Kasumi-1 (cell line): ENCODE results near the gene UNC45B.
"Not testable (repeated sequence)": the region's sequence is repeated elsewhere in the genome, so short reads cannot be mapped to it uniquely, and the experiment has no call there.

Experiments used
- DNase-seq, 2 experiments: peaks; one replicate each; lab custom pipeline; 2025; lab: John Stamatoyannopoulos, UW

The UNC45B gene

GRCh38 chr17:35218915-35219314, 71.3 kb downstream of the UNC45B start:
- no peak for DNase-seq

DNA sequence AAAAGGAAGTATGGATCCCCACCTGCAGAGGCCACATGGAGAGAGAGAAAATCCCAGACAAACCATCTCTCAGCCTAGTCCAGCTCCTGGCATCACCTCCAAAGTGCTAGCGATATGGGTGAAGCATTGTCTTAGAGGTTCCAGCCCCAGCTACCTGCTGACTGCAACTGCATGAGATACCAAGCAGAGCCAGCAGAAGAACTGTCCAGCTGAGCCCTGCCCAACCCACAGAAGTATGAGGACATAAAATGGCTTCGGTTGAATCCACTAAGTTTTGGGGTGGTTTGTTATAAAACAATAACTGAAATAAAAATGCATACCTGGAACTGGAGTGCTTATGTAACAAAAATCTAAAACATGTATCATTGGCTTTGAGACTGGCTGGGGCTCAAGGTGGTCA, 74.8 kb downstream of the UNC45B start:
- DNase-seq: no peak

GRCh38 chr17:35224436-35224835, 76.8 kb downstream of the UNC45B start:
- no peak for DNase-seq

- no peak for DNase-seq
Measured at GRCh38 chr17:35227546-35227945, 79.9 kb downstream of the UNC45B start.

- no peak for DNase-seq
Measured at GRCh38 chr17:35229638-35230037, 82.0 kb downstream of the UNC45B start.

DNA sequence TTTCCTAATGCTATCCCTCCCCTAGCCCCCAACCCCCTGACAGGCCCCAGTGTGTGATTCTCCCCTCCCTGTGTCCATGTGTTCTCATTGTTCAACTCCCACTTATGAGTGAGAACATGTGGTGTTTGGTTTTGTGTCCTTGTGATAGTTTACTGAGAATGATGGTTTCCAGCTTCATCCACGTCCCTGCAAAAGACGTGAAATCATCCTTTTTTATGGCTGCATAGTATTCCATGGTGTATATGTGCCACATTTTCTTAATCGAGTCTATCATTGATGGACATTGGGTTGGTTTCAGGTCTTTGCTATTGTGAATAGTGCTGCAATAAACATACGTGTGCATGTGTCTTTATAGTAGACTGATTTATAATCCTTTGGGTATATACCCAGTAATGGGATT, 86.7 kb downstream of the UNC45B start:
- not testable (repeated sequence) for DNase-seq

GRCh38 chr17:35235289-35235688, 87.7 kb downstream of the UNC45B start:
- DNase-seq: no peak

GRCh38 chr17:35235917-35236316, 88.3 kb downstream of the UNC45B start:
- no peak for DNase-seq

DNA sequence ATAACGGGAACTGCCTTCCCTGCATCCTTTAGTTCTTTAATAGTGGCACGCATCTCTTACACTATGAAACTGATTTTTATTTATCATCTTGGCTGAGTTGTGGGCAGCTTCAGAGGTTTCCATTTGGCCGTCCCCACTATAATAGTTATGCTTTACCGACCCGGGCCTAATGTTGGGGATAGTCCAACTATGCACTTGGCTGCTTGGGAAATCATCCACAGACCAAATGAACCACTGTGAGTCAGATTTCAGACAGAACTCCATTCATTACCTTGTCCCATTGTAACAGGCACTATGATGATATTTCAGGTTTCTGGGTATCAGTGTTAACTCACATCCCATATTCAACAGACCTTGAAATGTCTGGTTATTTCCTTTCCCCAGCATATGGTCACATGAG, 89.2 kb downstream of the UNC45B start:
- no peak for DNase-seq

- no peak for DNase-seq
Measured at GRCh38 chr17:35238821-35239220, 91.2 kb downstream of the UNC45B start.
